GM19099 (cell line): ENCODE measurements around the gene PRKG2.

ENCODE experiments used
- POLR2A ChIP-seq: IDR thresholded peaks from 3 replicates; pipeline ENCODE4 v1.6.1; 2011; ENCODE audit warnings: low read depth; ENCODE audit not compliant: insufficient read length; ENCODE audit errors: extremely low read depth

The PRKG2 gene

GRCh38 chr4:81197864-81198524 is 17.0 kb downstream of the PRKG2 start:
- TF ChIP-seq POLR2A = no peak

GRCh38 chr4:81196126-81196650 is 18.8 kb downstream of the PRKG2 start:
- TF ChIP-seq POLR2A = no peak

DNA sequence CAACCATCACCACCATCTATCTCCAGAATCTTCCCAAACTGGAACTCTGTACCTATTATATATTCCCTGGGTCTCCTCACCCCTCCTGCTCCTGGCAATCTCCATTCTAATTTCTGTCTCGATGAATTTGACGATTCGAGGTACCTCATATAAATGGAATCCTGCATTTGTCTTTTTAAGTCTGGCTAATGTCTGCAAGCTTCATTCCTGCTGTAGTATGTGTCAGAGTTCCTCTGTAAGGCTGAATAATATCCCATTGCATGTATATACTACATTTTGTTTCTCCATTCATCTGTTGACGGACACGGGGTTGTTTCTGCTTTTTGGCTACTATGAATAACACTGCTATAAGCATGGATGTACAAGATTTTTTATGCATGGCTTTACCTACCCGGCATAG is 19.5 kb downstream of the PRKG2 start:
- TF ChIP-seq POLR2A = no peak

GRCh38 chr4:81194286-81194685 is 20.7 kb downstream of the PRKG2 start:
- TF ChIP-seq POLR2A = no peak

DNA sequence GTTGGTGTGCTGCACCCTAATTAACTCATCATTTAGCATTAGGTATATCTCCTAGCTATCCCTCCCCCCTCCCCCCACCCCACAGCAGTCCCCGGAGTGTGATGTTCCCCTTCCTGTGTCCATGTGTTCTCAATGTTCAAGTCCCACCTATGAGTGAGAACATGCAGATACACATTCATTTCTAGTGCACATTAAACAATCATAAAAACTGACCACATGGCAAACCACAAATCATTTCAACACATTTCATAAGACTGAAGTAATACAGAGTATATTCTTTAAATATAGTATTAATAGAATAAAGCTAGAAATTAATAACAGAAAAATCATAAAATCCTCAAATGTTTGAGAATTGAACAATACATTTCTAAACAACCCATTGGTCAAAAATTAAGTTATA is 34.1 kb downstream of the PRKG2 start:
- no peak for TF ChIP-seq POLR2A

GRCh38 chr4:81179326-81179725 is 35.7 kb downstream of the PRKG2 start:
- TF ChIP-seq POLR2A = no peak

GRCh38 chr4:81173213-81173612 is 41.8 kb downstream of the PRKG2 start:
- no peak for TF ChIP-seq POLR2A

DNA sequence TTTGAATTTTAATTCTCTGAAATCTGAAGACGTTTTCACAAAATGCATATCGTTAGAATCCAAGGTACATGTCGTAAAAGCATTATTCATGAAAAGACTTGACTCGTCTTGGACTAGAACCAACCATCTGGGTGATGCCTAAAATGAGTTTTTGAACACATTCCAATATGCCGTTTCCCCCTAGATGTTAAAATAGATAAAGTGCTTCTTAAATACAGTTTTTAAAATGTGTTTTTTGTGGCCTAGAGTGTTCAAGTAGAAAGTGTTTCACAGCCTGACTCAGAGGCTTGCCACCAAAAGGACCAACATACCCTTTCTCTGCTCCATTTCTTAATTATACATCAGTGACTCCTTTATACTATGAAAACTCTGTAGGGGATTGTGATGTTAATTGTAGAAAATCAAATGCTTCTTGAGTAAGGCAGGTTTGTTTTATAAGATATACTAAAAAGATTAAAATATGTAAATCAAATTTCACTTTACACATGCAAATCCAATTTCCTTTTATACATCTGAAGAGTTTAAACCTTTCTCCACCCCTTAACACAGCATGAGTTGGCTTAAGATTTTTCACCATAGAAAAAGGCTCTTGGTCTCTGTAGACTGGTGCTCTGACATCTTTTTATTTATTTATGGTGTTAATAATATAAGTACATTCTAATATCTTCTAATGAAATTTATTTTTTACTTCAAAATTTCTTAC is 48.4 kb downstream of the PRKG2 start:
- no peak for TF ChIP-seq POLR2A

- TF ChIP-seq POLR2A = no peak
Observed at GRCh38 chr4:81165861-81166430, 49.1 kb downstream of the PRKG2 start.

- TF ChIP-seq POLR2A = no peak
Observed at GRCh38 chr4:81164623-81165416, 50.2 kb downstream of the PRKG2 start.

DNA sequence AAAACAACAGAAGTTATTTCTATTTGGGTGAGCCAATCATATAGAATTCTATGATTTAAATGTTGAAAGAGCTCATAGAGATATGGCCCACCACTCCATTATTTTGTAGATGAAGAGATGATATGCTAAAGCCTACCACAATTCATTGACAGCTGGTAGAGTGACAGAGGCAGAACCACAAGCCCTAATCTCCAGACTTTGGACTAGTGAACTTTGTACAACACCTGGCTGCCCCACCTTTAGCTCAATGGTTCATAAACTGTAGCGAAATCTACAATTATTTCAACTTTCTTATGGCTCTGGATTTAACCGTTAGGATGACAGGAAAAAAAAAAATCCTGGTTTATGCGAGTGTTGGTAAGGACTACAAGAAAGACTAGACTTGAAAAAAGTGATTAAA is 50.9 kb downstream of the PRKG2 start:
- no peak for TF ChIP-seq POLR2A

DNA sequence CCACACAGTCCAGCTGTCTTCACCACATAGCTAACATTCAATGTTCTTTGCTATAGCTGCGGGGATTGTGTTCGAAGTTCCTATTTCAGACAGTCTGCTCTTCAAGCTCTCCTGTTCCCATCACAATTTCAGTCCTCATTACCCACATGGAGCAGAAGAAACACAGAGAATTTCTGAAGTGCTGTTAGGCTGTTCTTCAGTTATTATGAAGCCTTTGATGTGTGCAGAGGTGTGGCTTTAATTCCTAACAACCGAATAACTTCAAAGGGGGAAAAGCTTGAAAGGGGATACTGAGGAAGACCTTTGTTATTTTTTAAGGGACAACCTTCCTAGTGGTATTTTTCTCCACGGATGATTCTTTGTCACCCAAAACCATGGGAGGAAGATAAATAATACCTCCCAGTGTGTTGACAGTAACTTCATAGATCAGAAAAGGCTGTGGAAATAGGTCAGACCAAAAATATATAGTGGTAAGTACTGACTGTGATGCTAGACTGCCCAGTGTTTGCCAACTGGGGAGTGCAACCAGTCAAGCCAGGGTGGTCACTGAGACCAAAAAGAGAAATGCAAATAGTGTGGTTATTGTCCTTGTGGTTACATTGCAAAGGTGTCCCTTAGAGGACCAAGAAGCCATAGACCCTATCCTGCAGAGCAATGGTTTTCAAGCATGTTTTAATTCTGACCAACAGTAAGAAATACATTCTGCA is 52.1 kb downstream of the PRKG2 start:
- TF ChIP-seq POLR2A = no peak

DNA sequence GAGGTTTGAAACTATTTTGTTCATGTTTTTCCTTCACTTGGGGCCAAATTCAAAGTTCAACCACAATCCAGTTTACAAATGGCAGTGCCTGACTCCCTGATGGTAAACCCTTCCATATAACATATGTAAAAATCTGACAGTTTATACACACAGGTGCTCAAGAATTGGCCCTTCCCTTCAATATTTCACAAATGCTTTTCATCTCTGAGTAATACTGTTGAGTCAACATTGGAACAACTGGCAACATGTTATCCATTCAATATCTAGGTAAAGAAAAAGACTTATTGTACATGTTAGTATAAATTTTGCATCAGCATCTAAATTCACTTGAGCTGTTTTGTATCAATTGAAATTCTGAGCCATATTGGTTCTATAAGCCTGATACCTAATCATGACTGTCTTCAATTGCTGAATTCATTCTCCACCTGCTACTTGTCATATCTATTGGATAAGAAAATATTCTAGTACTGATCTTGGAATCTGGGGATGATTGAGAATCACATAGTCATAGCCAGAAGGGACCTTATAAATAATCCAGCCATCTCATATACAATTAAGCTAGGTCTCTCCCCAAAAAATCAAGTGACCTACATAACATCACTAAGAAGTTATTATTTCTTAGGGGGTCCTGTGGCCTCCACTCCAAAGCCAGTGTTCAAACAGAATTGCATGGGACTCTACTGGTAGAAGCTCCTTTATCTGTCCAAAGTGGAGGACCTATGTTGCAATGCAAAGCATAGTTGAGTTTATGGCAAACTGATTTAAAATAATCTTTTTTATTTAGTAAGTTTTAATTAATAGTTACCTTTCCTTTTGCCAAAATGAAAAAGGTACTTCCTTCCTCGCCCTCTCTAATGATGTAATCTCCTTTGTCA is 61.9 kb downstream of the PRKG2 start:
- no peak for TF ChIP-seq POLR2A

GRCh38 chr4:81149976-81150375 is 65.0 kb downstream of the PRKG2 start:
- TF ChIP-seq POLR2A = no peak

DNA sequence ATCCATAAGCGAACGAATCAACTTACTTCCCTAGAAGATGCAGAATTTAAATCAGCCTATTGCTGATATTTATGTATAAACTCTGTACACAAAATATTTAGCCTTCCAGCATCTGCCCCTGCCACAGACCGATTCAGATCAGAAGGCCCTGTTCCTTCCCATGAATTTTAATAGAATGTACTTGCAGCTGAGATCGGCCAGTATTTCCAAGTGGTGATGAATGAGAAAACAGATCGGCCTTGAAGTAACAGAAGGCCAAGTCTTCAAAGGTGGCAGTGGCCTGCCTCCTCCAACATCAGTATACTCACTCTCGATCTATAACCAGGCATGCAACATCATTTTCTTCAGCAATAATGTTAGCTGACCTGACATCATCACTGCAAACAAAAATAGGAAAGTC is 66.4 kb downstream of the PRKG2 start:
- no peak for TF ChIP-seq POLR2A
